Measurements from ENCODE around the gene TNNC2. TPM values are rescaled to one million over a fixed set of nuclear protein-coding genes. Genes with fewer than 3 reads are reported as not detected.
A peak's percentile ranks its signal among the peaks of the same experiment; 100 is the strongest.

TNNC2 gene
- total and polyA plus RNA-seq, 2 of the 13 experiments (the other 11 are each of a cell fraction or from before 2014, with no cell fraction given): 1.8 to 4.7 TPM

GRCh38 chr20:45812157-45813005 is 14.7 kb downstream of the TNNC2 start, which contains the start of gene UBE2C:
Gene UBE2C, plus strand, starts transcription at chr20:45812644. Its CDS starts 52 bp downstream, at chr20:45812696.
- ChIA-PET CTCF (ENCODE audit: low intra/inter-chr PET ratio, low total read pairs) (no interaction called here), POLR2A (interaction anchor here (1.1 kb wide), 1 partner anchor 68 kb away, joined by 5 read pairs; the partner anchor contains the start of gene ZSWIM1)
- peak; percentile 98 for ATAC-seq
- H3K9me3 ChIP-seq (ENCODE audit: low read length): no peaks in the 10 kb centered on the region
- BruUV-seq (replicated peaks): no TSS peak
- intact Hi-C loops (cut with micrococcal nuclease; ENCODE audit: unreplicated experiment): no loop called here
- peak; percentile 72 for FAIRE-seq
- no peaks in the 10 kb centered on the region for H3K27me3 ChIP-seq (ENCODE audit: control insufficient read depth in 1 of 2, insufficient read depth in 2 of 2, low read length in 2 of 2)
- peaks cover 30% of the 10 kb centered on the region for H3K4me1 ChIP-seq (ENCODE audit: insufficient read depth, low read length)
- peak within 1 kb of the TSS; percentile 79 for H3K9ac ChIP-seq (ENCODE audit: insufficient read depth, low read depth, low read length)
- no peaks in the 10 kb centered on the region for H4K20me1 ChIP-seq (ENCODE audit: insufficient read depth, low read length)
- H3K4me2 ChIP-seq (ENCODE audit: low read depth, low read length): peak within 1 kb of the TSS; percentile 78
- 64% methylated on average over 65 of the region's 65 CpGs for WGBS (ENCODE audit: low lambda C conversion rate)
- peak; percentile 94 for DNase-seq (ENCODE audit: low spot score)
- peak within 1 kb of the TSS; percentile 66 for H3K27ac ChIP-seq (ENCODE audit: extremely low read length, insufficient read depth, low read length)
- peaks cover 18 to 43% of the 10 kb centered on the region in 2 experiments for H3K36me3 ChIP-seq (replicated peaks in 1 of 2; ENCODE audit: control insufficient read depth in 1 of 2, insufficient read depth in 2 of 2, low read length in 2 of 2)
- H3K79me2 ChIP-seq (ENCODE audit: insufficient read depth, low read length): peaks cover 15% of the 10 kb centered on the region
- no peak within 1 kb of the TSS for H2AFZ ChIP-seq (ENCODE audit: low read length)
- in situ Hi-C loops (cut with HindIII; ENCODE audit: extremely low pct_ligation_motif_present, low pct_unique_long_range_greater_than_20kb): no loop called here
- peak within 1 kb of the TSS; percentile 67 to 83 (median 81) for H3K4me3 ChIP-seq (replicated peaks in 1 of 3; ENCODE audit: insufficient read depth in 1 of 3, low read depth in 2 of 3, low read length in 3 of 3)
- TF ChIP-seq GATAD1 (CRISPR knock-in tag; IDR thresholded peaks at IDR 0.05): 0 out of 2 replicates have a peak, but pooled peaks have one; percentile 65
- peak; percentile 75 for TF ChIP-seq HNRNPLL (IDR thresholded peaks at IDR 0.05; ENCODE audit: low read depth, low read length, poor library complexity, severe bottlenecking)
- TF ChIP-seq ZNF644 (CRISPR knock-in tag; IDR thresholded peaks at IDR 0.05; ENCODE audit: low read depth): no peak
- no peak for TF ChIP-seq GPN1 (CRISPR knock-in tag; IDR thresholded peaks at IDR 0.05; ENCODE audit: borderline replicate concordance)
- peak; percentile 84 for TF ChIP-seq CC2D1A (CRISPR knock-in tag; IDR thresholded peaks at IDR 0.05)
- 0 out of 2 replicates have a peak, but pooled peaks have one; percentile 21 for TF ChIP-seq MEF2D (CRISPR knock-in tag; IDR thresholded peaks at IDR 0.05)
- no peak; the same call in 1 of the 2 replicates for TF ChIP-seq WIZ (CRISPR knock-in tag; IDR thresholded peaks at IDR 0.05)
- no peak for TF ChIP-seq ATF3 (CRISPR knock-in tag; IDR thresholded peaks at IDR 0.05)
- 0 out of 2 replicates have a peak, but pooled peaks have one; percentile 43 for TF ChIP-seq ZKSCAN5 (CRISPR knock-in tag; IDR thresholded peaks at IDR 0.05)
- TF ChIP-seq, protein P1, sequence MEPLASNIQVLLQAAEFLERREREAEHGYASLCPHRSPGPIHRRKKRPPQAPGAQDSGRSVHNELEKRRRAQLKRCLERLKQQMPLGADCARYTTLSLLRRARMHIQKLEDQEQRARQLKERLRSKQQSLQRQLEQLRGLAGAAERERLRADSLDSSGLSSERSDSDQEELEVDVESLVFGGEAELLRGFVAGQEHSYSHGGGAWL (CRISPR knock-in tag; IDR thresholded peaks at IDR 0.05): no peak; the same call in 1 of the 2 replicates
- TF ChIP-seq, protein P2, sequence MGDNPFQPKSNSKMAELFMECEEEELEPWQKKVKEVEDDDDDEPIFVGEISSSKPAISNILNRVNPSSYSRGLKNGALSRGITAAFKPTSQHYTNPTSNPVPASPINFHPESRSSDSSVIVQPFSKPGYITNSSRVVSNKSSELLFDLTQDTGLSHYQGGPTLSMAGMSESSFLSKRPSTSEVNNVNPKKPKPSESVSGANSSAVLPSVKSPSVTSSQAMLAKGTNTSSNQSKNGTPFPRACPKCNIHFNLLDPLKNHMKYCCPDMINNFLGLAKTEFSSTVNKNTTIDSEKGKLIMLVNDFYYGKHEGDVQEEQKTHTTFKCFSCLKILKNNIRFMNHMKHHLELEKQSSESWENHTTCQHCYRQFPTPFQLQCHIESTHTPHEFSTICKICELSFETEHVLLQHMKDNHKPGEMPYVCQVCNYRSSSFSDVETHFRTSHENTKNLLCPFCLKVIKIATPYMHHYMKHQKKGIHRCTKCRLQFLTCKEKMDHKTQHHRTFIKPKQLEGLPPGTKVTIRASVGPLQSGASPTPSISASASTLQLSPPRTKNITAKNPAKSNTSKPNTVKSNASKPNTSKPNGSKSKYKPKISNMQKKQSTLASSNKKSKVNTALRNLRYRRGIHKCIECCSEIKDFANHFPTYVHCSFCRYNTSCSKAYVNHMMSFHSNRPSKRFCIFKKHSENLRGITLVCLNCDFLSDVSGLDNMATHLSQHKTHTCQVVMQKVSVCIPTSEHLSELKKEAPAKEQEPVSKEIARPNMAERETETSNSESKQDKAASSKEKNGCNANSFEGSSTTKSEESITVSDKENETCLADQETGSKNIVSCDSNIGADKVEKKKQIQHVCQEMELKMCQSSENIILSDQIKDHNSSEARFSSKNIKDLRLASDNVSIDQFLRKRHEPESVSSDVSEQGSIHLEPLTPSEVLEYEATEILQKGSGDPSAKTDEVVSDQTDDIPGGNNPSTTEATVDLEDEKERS (CRISPR knock-in tag; IDR thresholded peaks at IDR 0.05): no peak
- TF ChIP-seq RORA (CRISPR knock-in tag; IDR thresholded peaks at IDR 0.05): no peak
- peak; percentile 98 for TF ChIP-seq ZNF468 (CRISPR knock-in tag; IDR thresholded peaks at IDR 0.05)
- TF ChIP-seq, protein P3, sequence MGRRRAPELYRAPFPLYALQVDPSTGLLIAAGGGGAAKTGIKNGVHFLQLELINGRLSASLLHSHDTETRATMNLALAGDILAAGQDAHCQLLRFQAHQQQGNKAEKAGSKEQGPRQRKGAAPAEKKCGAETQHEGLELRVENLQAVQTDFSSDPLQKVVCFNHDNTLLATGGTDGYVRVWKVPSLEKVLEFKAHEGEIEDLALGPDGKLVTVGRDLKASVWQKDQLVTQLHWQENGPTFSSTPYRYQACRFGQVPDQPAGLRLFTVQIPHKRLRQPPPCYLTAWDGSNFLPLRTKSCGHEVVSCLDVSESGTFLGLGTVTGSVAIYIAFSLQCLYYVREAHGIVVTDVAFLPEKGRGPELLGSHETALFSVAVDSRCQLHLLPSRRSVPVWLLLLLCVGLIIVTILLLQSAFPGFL (CRISPR knock-in tag; IDR thresholded peaks at IDR 0.05): no peak
- peak; percentile 64; the same call in 1 of the 2 replicates for TF ChIP-seq ZNF891 (CRISPR knock-in tag; IDR thresholded peaks at IDR 0.05)
- peak; percentile 94 for TF ChIP-seq SP2 (CRISPR knock-in tag; IDR thresholded peaks at IDR 0.05)
- TF ChIP-seq BRD4 (CRISPR knock-in tag; IDR thresholded peaks at IDR 0.05): peak; percentile 64; the same call in 1 of the 2 replicates
